Panc1 (cell line): ENCODE data around the gene GMDS.

ENCODE experiments used
- SIN3A ChIP-seq: IDR thresholded peaks from 2 replicates; pipeline ENCODE4 v1.6.1; 2012; ENCODE audit warnings: low read depth, mild to moderate bottlenecking, low read length, moderate library complexity, borderline replicate concordance; ENCODE audit not compliant: insufficient read depth
- TF ChIP-seq, protein P1 (sequence below): fragments of 450-650 bp; IDR thresholded peaks from 2 replicates; pipeline ENCODE4 v1.5.1; 2017; ENCODE audit warnings: mild to moderate bottlenecking

DNA sequence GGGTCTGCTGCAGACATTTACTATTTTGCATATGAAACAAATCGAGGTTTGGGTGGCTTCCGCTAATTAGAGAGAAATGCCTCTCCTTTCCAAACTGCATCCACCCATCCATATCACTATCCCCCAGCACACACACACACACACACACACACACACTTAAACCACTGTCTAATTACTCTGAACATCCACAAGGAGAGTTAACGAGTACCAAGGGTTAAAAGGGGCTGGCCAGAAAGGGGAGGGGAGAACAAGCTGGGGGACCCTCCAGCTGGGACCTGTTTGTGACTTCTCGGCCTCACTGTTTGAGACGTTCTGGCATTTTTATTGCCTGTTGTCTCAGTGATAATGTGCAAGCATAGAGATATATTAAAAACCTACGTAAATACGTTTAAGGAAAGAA, 374.5 kb downstream of the GMDS start:
- TF ChIP-seq SIN3A: no peak
- TF ChIP-seq, protein P1, sequence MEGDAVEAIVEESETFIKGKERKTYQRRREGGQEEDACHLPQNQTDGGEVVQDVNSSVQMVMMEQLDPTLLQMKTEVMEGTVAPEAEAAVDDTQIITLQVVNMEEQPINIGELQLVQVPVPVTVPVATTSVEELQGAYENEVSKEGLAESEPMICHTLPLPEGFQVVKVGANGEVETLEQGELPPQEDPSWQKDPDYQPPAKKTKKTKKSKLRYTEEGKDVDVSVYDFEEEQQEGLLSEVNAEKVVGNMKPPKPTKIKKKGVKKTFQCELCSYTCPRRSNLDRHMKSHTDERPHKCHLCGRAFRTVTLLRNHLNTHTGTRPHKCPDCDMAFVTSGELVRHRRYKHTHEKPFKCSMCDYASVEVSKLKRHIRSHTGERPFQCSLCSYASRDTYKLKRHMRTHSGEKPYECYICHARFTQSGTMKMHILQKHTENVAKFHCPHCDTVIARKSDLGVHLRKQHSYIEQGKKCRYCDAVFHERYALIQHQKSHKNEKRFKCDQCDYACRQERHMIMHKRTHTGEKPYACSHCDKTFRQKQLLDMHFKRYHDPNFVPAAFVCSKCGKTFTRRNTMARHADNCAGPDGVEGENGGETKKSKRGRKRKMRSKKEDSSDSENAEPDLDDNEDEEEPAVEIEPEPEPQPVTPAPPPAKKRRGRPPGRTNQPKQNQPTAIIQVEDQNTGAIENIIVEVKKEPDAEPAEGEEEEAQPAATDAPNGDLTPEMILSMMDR: no peak
